HepG2 (cell line): ENCODE results near the gene PTCD1. TPM values are rescaled to one million over a fixed set of nuclear protein-coding genes. Genes with fewer than 3 reads are reported as not detected.

Experiments used
- ATAC-seq: fragments of 200-7000 bp; cut with Tn5 transposase; 3 replicates; pipeline ENCODE4 v1.9.1; 2020; ENCODE audit warnings: mild to moderate bottlenecking, moderate library complexity
- BruUV-seq: library from RNA; stranded (reverse); fragments of 400-500 nt; replicated peaks from 2 replicates; lab custom pipeline; 2021; lab: Mats Ljungman, UMichigan
- CTCF ChIA-PET: fragments of 300-600 bp; formaldehyde crosslinking; extraction: SDS; loops from one replicate; lab custom pipeline; 2021; ENCODE audit warnings: low total read pairs, inconsistent platforms, low intra/inter-chr PET ratio; lab: Yijun Ruan, JAX
- POLR2A ChIA-PET: fragments of 350-600 bp; sonication (Branson Sonifier 250); formaldehyde crosslinking; loops from one replicate; lab custom pipeline; 2020; ENCODE audit warnings: antibody characterized with exemption, inconsistent platforms; lab: Yijun Ruan, JAX
- DNase-seq: peaks from one replicate; pipeline ENCODE4 v3.0.0-alpha.2; 2015; ENCODE audit warnings: low spot score
- FAIRE-seq: peaks from 3 replicates; lab custom pipeline; 2011; peaks lifted over from hg19 to GRCh38; lab: Jason Lieb, UNC
- H2AFZ ChIP-seq: one replicate; pipeline ENCODE4 v1.6.1; 2011; ENCODE audit warnings: low read length, inconsistent platforms
- H3K27ac ChIP-seq: fragments of 300-600 bp; 3 replicates; pipeline ENCODE4 v1.8.0; 2011; ENCODE audit warnings: mixed run types, mild to moderate bottlenecking, mixed read lengths, low read length, inconsistent platforms; ENCODE audit not compliant: insufficient read depth; ENCODE audit errors: extremely low read length
- H3K27me3 ChIP-seq, 2 experiments: fragments of 200-600 bp in 1 of 2; 2 replicates in 1 of 2; 3 replicates in 1 of 2; pipeline versions ENCODE4 v1.6.0 to v1.8.0; 2011; ENCODE audit warnings: low read length in 2 of 2, mild to moderate bottlenecking in 2 of 2, moderate library complexity in 2 of 2, inconsistent platforms in 1 of 2; ENCODE audit not compliant: insufficient read depth in 2 of 2, control insufficient read depth in 1 of 2
- H3K36me3 ChIP-seq, 2 experiments: fragments of 200-600 bp in 1 of 2; replicated peaks in 1 of 2; 2 replicates in 1 of 2; 3 replicates in 1 of 2; pipeline versions ENCODE4 v1.5.1 to v1.8.0; 2011; ENCODE audit warnings: low read length in 2 of 2, inconsistent platforms in 1 of 2; ENCODE audit not compliant: insufficient read depth in 2 of 2, control insufficient read depth in 1 of 2
- H3K4me1 ChIP-seq: 2 replicates; pipeline ENCODE4 v1.5.1; 2012; ENCODE audit warnings: low read length, inconsistent platforms; ENCODE audit not compliant: insufficient read depth
- H3K4me2 ChIP-seq: 2 replicates; pipeline ENCODE4 v1.6.0; 2011; ENCODE audit warnings: low read depth, low read length, inconsistent platforms
- H3K4me3 ChIP-seq, 3 experiments: fragments of 200-600 bp in 1 of 3; sonication (generic), shearing (Covaris generic) in 1 of 3; replicated peaks in 1 of 3; 2 replicates each; pipeline ENCODE4 v1.5.1; 2011 to 2016; ENCODE audit warnings: low read length in 3 of 3, inconsistent platforms in 2 of 3, low read depth in 2 of 3, mild to moderate bottlenecking in 2 of 3, control low read depth in 1 of 3, mixed read lengths in 1 of 3; ENCODE audit not compliant: insufficient read depth in 1 of 3
- H3K79me2 ChIP-seq: one replicate; pipeline ENCODE4 v1.6.1; 2011; ENCODE audit warnings: low read length, inconsistent platforms; ENCODE audit not compliant: insufficient read depth
- H3K9ac ChIP-seq: 2 replicates; pipeline ENCODE4 v1.6.0; 2011; ENCODE audit warnings: mild to moderate bottlenecking, low read depth, low read length, inconsistent platforms; ENCODE audit not compliant: insufficient read depth
- H3K9me3 ChIP-seq: 2 replicates; pipeline ENCODE4 v1.5.1; 2012; ENCODE audit warnings: mild to moderate bottlenecking, low read length
- H4K20me1 ChIP-seq: 2 replicates; pipeline ENCODE4 v1.6.0; 2011; ENCODE audit warnings: inconsistent platforms, mild to moderate bottlenecking, low read length, moderate library complexity; ENCODE audit not compliant: insufficient read depth
- ARHGAP35 ChIP-seq: sonication (generic); formaldehyde crosslinking; IDR thresholded peaks from 2 replicates; pipeline ENCODE4 v1.9.0; 2022; ENCODE audit warnings: mild to moderate bottlenecking, inconsistent platforms, moderate library complexity, missing genetic modification reagents, borderline replicate concordance
- ARNT ChIP-seq: fragments of 450-650 bp; IDR thresholded peaks from 2 replicates; pipeline ENCODE4 v1.6.1; 2017
- CTCF ChIP-seq: sonication (generic); formaldehyde crosslinking; IDR thresholded peaks from 2 replicates; pipeline ENCODE4 v1.5.0; 2020; ENCODE audit warnings: mild to moderate bottlenecking, missing genetic modification reagents, moderate library complexity
- JUND ChIP-seq: sonication (generic); formaldehyde crosslinking; IDR thresholded peaks from 2 replicates; pipeline ENCODE4 v1.8.0; 2022; ENCODE audit warnings: mild to moderate bottlenecking, missing genetic modification reagents
- KLF16 ChIP-seq, 2 experiments: sonication (generic) in 1 of 2; formaldehyde crosslinking in 1 of 2; IDR thresholded peaks; 2 replicates each; pipeline versions ENCODE4 v1.6.1 to v1.8.0; 2016 to 2023; ENCODE audit warnings: missing genetic modification reagents in 2 of 2, missing compliant biosample characterization in 1 of 2
- NFRKB ChIP-seq: fragments of 450-650 bp; IDR thresholded peaks from 2 replicates; pipeline ENCODE4 v1.6.1; 2017
- TAF1 ChIP-seq: sonication (generic); formaldehyde crosslinking; IDR thresholded peaks from 2 replicates; pipeline ENCODE4 v1.4.0; 2020; ENCODE audit warnings: missing genetic modification reagents
- ZNF251 ChIP-seq: sonication (generic); formaldehyde crosslinking; IDR thresholded peaks from 2 replicates; pipeline ENCODE4 v1.9.0; 2021; ENCODE audit warnings: mild to moderate bottlenecking, missing genetic modification reagents
- WGBS: methylation state at CpG from one replicate; pipeline ENCODE4 v1.1.6; 2017; ENCODE audit warnings: low lambda C conversion rate; 5-methylcytosine and 5-hydroxymethylcytosine counted together
- in situ Hi-C: cut with HindIII; loops from 2 replicates; pipeline ENCODE4 v1.10.0; 2017; ENCODE audit warnings: low pct_unique_long_range_greater_than_20kb; ENCODE audit not compliant: extremely low pct_ligation_motif_present
- intact Hi-C: fragments of 100-400 bp; cut with micrococcal nuclease; formaldehyde crosslinking; loops from one replicate; pipeline ENCODE4 v1.10.0; 2022; ENCODE audit not compliant: unreplicated experiment
- polyA plus RNA-seq, 8 experiments: library from polyadenylated mRNA; depleted of rRNA in 3 of 8; stranded (reverse) in 7 of 8; unstranded in 1 of 8; fragments of >200 nt; fragmentation: Illumina TruSeq in 4 of 8; extraction: Trizol in 4 of 8; gene quantifications; 2 replicates each; pipeline versions ENCODE4 v1.2.1 to v1.2.3, GENCODE V29; 2011 to 2016; ENCODE audit warnings: low read depth in 4 of 8, missing spikeins in 1 of 8, mixed read lengths in 1 of 8; ENCODE audit not compliant: insufficient read depth in 1 of 8
- total RNA-seq, 5 experiments: library from RNA; depleted of rRNA; stranded (reverse); fragments of >200 nt; fragmentation: Illumina TruSeq; extraction: Trizol; gene quantifications; 2 replicates each; pipeline ENCODE4 v1.2.3, GENCODE V29; 2016; ENCODE audit warnings: low read depth in 1 of 5

PTCD1 gene
- total and polyA plus RNA-seq, 2 of the 13 experiments (the other 11 are each of a cell fraction or from before 2014, with no cell fraction given), result 3.0 to 8.4 TPM

GRCh38 chr7:99406557-99406956 is 32.0 kb downstream of the PTCD1 start:
- H2AFZ ChIP-seq, result no peak overlapping the region
- H3K27me3 ChIP-seq, result peaks cover 0 to 4% of the 10 kb centered on the region in 2 experiments; a peak in 2 of 5 replicates
- in situ Hi-C loops (no loop called here), intact Hi-C loops (loop anchor here (5.0 kb wide), 1 partner anchor 34 kb away; the partner anchor contains the start of gene ARPC1B)
- no peaks in the 10 kb centered on the region for H3K9me3 ChIP-seq
- POLR2A ChIA-PET, result no interaction called here
- H4K20me1 ChIP-seq, result peaks cover 5% of the 10 kb centered on the region; the same call in 1 of the 2 replicates
- peak overlapping the region; percentile 84 for H3K4me2 ChIP-seq
- BruUV-seq, result no TSS peak
- ATAC-seq (no peak), FAIRE-seq (peak; percentile 4), DNase-seq (no peak)
- H3K79me2 ChIP-seq, result peaks cover 62% of the 10 kb centered on the region
- no CpG with 5 or more reads among the region's 1 CpG for WGBS
- peaks cover 23 to 41% of the 10 kb centered on the region in 2 experiments for H3K36me3 ChIP-seq
- peaks cover 41% of the 10 kb centered on the region for H3K4me1 ChIP-seq
- H3K4me3 ChIP-seq, result peak overlapping the region; percentile 80 to 100 (median 93); a peak in 4 of 6 replicates
- TF ChIP-seq ZNF251 (CRISPR knock-in tag) (no peak), ARHGAP35 (CRISPR knock-in tag) (no peak), TAF1 (CRISPR knock-in tag) (no peak), CTCF (CRISPR knock-in tag) (peak; percentile 39), JUND (CRISPR knock-in tag) (no peak), ARNT (no peak), KLF16 (CRISPR knock-in tag; IDR thresholded peaks at IDR 0.05) (no peak), NFRKB (no peak)
- CTCF ChIA-PET, result no interaction called here
- H3K9ac ChIP-seq, result peak overlapping the region; percentile 99
- H3K27ac ChIP-seq, result no peak overlapping the region
